Activated T-helper 1 cell treated with anti-CD3 and anti-CD28 coated beads, Interleukin-12 subunit alpha, Interleukin-12 subunit beta, Interleukin-2, Interleukin-4 antibody, amounts not matched to agents 30 ng/mL and 10 ng/mL and 1 ng/mL, durations not matched to agents 14 hours and 24 hours and 36 hours (primary cell): ENCODE measurements around the gene ELP4. TPM values are rescaled to one million over a fixed set of nuclear protein-coding genes. Genes with fewer than 3 reads are reported as not detected.
A peak's percentile ranks its signal among the peaks of the same experiment; 100 is the strongest.

Experiments used
- DNase-seq: peaks from one replicate; pipeline ENCODE4 v3.0.0; 2021; ENCODE audit warnings: low spot score
- H3K27ac Mint-ChIP-seq: one replicate; pipeline ENCODE4 v1.8.0; 2021; ENCODE audit warnings: mild to moderate bottlenecking, mixed read lengths
- H3K27me3 Mint-ChIP-seq: one replicate; pipeline ENCODE4 v1.8.0; 2022; ENCODE audit warnings: mild to moderate bottlenecking, moderate library complexity, mixed read lengths; ENCODE audit not compliant: insufficient read depth
- H3K36me3 Mint-ChIP-seq: one replicate; pipeline ENCODE4 v1.8.0; 2021; ENCODE audit warnings: low read depth, mixed read lengths
- H3K4me1 Mint-ChIP-seq: one replicate; pipeline ENCODE4 v1.8.0; 2021; ENCODE audit warnings: low read depth, mixed read lengths
- H3K4me3 Mint-ChIP-seq: one replicate; pipeline ENCODE4 v1.8.0; 2021; ENCODE audit warnings: mild to moderate bottlenecking, moderate library complexity, mixed read lengths
- H3K9me3 Mint-ChIP-seq: one replicate; pipeline ENCODE4 v1.8.0; 2021; ENCODE audit warnings: mixed read lengths
- intact Hi-C: fragments of 100-400 bp; cut with micrococcal nuclease; formaldehyde crosslinking; loops from one replicate; pipeline ENCODE4 v1.15.1; 2024
- total RNA-seq: library from RNA; stranded (reverse); gene quantifications from 2 replicates; pipeline ENCODE4 v1.2.3, GENCODE V29; 2022

ELP4 gene
- total RNA-seq, 1 donor from 2014 or later = 15.1 TPM

DNA sequence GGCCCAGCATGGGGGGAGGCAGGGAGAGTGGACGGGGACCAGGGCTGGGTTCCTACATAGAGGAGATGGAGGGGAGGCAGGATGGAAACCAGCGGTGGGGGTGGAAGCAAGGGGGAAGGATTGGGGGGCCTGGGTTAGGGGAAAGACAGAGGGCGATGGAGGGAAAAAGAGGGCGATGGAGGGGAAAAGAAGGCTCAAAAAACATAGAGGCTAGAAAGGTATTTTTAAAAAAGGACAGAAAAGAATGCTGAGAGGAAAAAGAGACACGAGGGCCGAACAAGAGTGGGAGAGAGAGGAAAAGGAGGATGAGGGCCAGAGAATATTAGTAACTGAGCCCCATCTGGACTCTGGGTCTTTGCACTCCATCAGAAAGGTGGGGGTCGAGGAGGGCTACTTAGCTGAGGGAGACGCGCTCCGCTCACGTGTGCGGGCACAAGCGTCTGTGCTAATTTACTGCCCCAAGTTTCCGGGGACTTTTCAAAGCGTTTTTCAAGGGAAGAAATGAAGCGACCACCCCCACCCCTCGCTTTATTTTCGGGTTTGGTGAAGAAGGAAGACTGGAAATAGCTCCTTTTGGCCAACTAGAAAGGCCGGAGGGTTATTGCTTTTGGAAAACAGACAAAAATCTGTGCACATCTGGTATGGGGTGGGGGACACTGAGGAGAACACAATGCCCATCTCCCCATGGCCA lies 287.1 kb downstream of the ELP4 start:
- Mint-ChIP-seq H3K9me3 (no peaks in the 10 kb centered on the region), H3K27me3 (peaks cover 52% of the 10 kb centered on the region), H3K36me3 (no peaks in the 10 kb centered on the region), H3K4me1 (no peaks in the 10 kb centered on the region), H3K4me3 (no peak overlapping the region), H3K27ac (no peak overlapping the region)
- DNase-seq = no peak
- intact Hi-C loops = loop anchor here (10.0 kb wide), 1 partner anchor 322 kb away; no protein-coding TSS in a partner anchor

DNA sequence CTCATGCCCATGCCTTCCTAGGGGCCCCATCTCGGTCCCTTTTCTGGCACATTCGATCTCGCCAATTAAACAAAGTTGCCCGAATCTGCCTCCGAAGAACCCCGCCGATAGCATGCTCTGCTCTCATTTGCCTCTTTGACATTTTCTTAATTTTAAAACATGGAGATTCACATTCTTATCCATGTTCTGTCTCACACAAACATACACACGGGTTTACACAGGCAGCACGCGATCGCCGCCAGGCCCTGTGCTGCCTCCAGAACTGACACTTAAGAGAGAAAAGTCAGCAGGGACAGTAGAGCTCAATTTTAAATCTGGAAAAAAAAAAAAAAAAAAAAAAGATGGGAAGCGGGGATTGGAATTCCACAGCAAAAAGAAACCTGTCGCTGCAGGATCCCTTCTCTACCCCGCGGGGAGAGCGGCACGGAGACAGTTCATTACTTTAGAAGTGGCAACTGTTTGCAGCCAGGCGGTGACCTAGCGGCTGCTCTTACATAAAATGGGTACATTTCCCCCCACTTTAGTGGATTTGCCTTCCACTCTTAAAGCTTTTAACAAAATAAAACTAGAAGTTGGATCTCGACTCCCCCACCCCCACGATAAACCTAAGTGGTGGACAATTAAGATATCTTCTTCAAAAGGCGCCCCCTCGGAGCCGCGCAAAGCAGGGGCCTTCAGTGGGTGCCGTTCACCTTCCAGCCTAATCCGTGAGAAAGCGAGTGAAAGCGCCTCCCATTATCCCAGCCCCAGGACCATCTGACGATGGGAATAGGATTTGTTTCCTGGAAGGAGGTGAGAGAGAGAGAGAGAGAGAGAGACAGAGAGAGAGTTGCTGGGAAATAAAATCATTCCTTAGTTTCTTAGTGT lies 287.9 kb downstream of the ELP4 start:
- Mint-ChIP-seq H3K9me3 (no peaks in the 10 kb centered on the region), H3K36me3 (no peaks in the 10 kb centered on the region), H3K4me1 (no peaks in the 10 kb centered on the region), H3K4me3 (peak overlapping the region; percentile 8), H3K27me3 (peaks cover 56% of the 10 kb centered on the region), H3K27ac (peak overlapping the region; percentile 6)
- intact Hi-C loops = loop anchor here (10.0 kb wide), 1 partner anchor 323 kb away; no protein-coding TSS in a partner anchor
- no peak for DNase-seq

DNA sequence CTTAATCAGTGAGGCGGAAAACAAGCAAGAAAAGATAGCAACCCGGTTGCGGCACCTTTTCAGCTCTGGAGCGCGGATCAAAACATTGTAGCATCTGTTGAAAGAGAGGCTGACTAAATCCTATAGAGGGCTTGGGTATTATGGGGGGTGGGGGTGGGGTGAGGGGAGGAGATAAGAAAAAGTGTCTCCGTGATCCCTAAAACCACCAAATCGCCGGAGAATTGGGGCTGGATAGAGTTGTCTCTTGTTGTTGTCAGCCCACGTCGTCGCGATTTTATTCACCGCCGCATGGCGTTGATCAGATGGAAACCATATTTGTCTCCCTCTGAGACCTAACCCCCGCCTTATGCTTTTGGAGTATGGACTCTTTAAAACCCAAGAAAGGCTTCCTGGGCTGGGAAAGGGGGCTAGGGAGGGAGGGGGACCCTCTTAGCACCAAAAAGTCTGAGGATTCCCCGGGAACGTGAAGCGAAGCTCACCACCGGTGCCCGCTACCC lies 288.5 kb downstream of the ELP4 start:
- no peak overlapping the region for H3K4me3 Mint-ChIP-seq

DNA sequence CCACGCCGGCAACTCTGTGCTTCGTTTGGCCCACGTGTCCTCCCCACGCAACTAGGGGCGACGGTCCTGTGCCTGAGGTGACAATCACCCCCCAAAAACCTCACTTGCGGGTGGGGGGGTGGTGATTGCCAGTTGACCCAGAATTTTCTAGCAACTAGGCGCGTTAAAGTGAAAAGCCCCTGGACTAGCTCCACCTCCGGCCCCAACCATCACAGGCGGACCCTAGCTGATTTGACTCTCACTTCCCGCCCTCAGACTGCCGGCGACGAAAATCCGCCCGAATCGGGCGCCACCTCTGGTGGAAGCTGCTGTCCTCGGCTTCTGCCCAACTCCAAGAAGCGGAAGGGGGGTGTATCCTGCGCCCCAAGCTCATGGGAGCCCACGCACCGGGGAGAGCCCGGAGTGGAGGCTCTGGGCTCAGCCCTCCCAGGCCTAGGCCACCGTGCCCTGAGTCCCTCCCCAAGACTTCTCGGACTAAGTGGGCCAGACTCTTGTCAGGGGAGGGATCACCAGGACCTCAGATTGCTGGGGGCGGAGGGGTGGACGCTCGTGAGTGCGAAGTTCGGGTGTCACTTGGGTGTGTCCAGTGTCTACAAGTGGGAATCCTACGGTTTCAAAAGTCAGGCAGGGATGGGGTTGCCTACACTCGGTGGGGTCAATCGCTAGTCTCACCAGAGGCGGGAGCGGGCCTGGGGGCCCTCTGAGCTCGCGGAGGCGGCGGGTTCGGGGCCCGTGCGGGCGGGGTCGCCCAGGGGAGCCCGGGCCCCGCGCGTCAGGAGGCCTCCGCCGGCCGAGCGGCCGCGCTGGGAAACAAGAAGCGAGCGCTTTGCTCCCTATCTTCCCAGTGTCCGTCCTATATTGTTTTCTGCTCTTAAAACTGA lies 289.2 kb downstream of the ELP4 start:
- Mint-ChIP-seq H3K27me3 (peaks cover 70% of the 10 kb centered on the region), H3K27ac (no peak overlapping the region), H3K4me3 (no peak overlapping the region), H3K9me3 (no peaks in the 10 kb centered on the region), H3K4me1 (peaks cover 8% of the 10 kb centered on the region), H3K36me3 (no peaks in the 10 kb centered on the region)
- DNase-seq = no peak
- intact Hi-C loops = loop anchor here (10.0 kb wide), 1 partner anchor 324 kb away; no protein-coding TSS in a partner anchor

More for the DNA sequence above, 288.5 kb downstream of the ELP4 start:
- peaks cover 2% of the 10 kb centered on the region for H3K4me1 Mint-ChIP-seq
- intact Hi-C loops = loop anchor here (10.0 kb wide), 1 partner anchor 323 kb away; no protein-coding TSS in a partner anchor
- no peaks in the 10 kb centered on the region for H3K9me3 Mint-ChIP-seq
- peaks cover 63% of the 10 kb centered on the region for H3K27me3 Mint-ChIP-seq
- no peak for DNase-seq
- no peaks in the 10 kb centered on the region for H3K36me3 Mint-ChIP-seq
- H3K27ac Mint-ChIP-seq = peak overlapping the region; percentile 6

DNA sequence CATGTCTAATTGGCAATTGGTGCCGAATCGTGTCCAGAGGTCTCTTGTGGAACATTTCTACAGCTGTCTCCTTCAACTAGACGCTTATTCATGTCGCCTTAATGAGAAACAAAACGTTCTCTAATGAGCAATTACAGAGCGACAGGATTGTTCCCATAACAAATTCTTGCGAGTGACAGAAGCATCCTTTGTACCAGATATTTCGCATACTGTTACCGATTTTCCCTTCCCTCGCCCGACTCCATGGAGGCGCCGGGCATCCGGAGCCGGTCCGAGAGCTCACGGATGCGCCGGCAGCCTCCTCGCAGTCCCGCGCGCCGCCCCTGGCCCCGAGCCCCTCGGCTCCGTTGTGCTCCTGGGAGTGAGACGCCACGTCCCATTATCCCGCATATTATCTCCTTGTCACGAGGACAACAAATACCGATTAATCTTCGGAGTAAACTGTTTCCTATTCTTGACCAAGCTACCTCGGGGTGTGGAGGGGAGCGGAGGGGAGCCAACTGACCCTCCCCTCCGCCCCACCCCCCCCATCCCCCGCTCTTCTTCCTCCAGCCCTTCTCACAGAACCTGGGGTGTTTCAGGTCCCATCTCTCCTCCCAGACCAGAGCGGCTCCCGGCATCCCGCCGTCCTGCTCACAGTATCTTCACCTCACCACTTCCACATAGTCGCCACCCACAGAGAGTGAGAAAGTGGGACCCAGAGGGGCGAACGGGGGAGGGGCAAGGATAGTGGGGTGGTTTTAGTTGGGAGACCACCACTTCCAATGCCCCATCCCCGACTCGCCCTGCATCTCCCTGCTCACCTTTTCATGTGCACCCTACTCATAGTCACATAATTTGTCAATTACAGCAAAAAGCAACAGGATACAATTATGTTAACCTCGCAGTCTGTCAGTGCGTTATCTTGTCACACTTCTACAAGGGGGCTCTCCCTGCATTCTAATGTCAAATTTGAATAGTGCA lies 290.1 kb downstream of the ELP4 start:
- intact Hi-C loops = loop anchor here (1.0 to 10.0 kb wide), 3 partner anchors 13 to 402 kb away; no protein-coding TSS in a partner anchor
- Mint-ChIP-seq H3K27ac (peak overlapping the region; percentile 20), H3K9me3 (no peaks in the 10 kb centered on the region), H3K27me3 (peaks cover 76% of the 10 kb centered on the region), H3K36me3 (peaks cover 3% of the 10 kb centered on the region), H3K4me1 (peaks cover 17% of the 10 kb centered on the region), H3K4me3 (no peak overlapping the region)
- no peak for DNase-seq

DNA sequence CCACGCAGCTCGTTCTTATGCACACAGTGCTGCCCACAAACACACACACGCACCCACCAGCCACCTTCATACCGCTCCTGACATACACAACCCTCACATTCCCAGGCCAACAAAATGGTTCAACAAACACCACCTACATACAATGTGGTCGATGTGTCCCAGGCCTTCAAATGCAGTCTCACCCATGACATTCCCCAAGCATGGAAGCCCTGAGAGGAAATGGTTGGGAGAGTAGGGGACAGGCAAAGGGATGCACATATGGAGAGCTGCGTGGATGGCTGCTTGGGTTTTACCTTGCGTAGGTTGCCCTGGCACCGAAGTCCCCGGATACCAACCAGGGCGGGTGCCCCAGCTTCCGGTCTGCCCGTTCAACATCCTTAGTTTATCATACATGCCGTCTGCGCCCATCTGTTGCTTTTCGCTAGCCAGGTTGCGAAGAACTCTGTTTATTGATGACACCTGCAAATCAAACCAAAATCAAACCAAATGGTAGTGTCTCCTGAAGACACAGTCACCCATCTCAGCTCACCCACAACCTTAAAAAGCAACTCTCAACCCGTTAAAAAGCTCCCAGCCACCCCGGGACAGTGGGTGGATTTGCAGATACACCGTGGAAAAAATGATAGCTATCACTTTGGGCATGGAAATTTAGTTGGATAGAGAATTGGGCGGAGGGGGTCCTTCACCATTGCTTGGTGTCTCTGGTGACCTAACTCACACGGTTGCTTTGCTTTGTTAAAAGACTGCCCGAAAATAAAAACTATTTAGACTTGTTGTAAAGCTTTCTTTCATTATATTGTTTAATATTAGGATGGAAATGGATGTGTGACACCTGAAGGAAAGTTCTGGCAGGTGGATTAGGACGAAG lies 291.1 kb downstream of the ELP4 start:
- peaks cover 77% of the 10 kb centered on the region for H3K27me3 Mint-ChIP-seq
- no peaks in the 10 kb centered on the region for H3K9me3 Mint-ChIP-seq
- peak overlapping the region; percentile 58 for H3K27ac Mint-ChIP-seq
- DNase-seq = no peak
- H3K4me3 Mint-ChIP-seq = no peak overlapping the region
- intact Hi-C loops = loop anchor here (1.0 to 5.0 kb wide), 2 partner anchors 12 to 403 kb away; no protein-coding TSS in a partner anchor
- peaks cover 4% of the 10 kb centered on the region for H3K36me3 Mint-ChIP-seq
- peaks cover 19% of the 10 kb centered on the region for H3K4me1 Mint-ChIP-seq

DNA sequence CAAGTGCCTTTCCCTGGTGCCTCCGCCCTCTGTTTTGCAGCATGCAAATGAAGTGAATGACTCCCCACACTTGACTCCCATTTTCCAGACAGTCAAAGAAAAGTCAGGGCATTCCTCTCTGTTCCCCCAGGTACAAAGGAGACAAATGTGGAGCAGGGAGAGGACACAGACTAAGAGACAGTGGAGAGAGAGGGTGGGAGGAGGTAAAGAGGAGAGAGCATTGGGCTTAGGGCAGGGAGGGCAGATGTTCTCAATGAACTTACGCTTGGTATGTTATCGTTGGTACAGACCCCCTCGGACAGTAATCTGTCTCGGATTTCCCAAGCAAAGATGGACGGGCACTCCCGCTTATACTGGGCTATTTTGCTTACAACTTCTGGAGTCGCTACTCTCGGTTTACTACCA lies 291.7 kb downstream of the ELP4 start:
- intact Hi-C loops = loop anchor here (5.0 kb wide), 1 partner anchor 404 kb away; no protein-coding TSS in a partner anchor
- Mint-ChIP-seq H3K4me3 (no peak overlapping the region), H3K27me3 (peaks cover 74% of the 10 kb centered on the region), H3K4me1 (peaks cover 19% of the 10 kb centered on the region), H3K36me3 (peaks cover 4% of the 10 kb centered on the region), H3K9me3 (no peaks in the 10 kb centered on the region), H3K27ac (no peak overlapping the region)
- DNase-seq = no peak

DNA sequence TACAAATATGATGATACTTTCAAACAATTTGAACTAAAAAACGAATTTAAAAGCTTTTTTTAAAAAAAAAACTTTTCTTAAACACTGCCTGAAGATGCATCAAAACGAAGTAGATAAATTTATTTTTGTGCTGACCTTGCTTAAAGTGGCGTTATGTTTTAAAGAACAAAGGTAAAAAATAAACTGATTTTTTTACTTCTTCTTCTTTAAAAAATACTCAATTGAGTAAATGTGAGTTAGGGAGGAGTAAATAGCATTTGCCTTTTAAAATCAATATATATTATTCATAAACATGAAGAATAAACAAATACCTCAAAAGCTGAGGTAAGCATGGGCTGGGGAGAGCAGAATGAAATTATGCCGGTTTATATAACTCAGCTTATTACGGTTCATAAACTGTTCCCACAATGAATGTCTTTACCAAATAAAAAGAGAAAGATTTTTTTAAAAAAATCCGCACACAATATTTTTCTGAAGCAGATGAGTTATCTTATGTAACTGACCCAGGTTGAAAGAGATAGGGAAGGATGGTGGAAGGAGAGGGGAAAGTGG lies 292.5 kb downstream of the ELP4 start:
- Mint-ChIP-seq H3K27ac (peak overlapping the region; percentile 12), H3K4me3 (no peak overlapping the region), H3K4me1 (peaks cover 19% of the 10 kb centered on the region), H3K36me3 (peaks cover 4% of the 10 kb centered on the region), H3K9me3 (no peaks in the 10 kb centered on the region), H3K27me3 (peaks cover 76% of the 10 kb centered on the region)
- intact Hi-C loops = loop anchor here (5.0 kb wide), 1 partner anchor 405 kb away; no protein-coding TSS in a partner anchor
- DNase-seq = no peak

DNA sequence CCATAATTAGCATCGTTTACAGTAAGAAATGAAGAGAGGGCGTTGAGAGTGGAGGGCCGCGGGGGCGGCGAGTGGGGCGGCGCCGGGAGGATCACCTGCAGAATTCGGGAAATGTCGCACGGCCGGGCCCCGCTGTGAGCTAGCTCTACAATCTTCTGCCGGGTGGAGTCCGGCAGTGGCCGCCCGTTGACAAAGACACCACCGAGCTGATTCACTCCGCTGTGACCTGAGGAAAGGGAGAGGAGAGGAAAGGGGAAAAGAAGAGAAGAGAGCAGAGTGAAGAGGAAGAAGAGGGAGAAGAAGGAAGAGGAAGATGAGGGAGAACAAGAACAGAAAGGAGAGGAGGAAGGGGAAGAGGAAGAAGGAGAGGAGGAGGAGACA lies 293.0 kb downstream of the ELP4 start:
- peak overlapping the region; percentile 37 for H3K27ac Mint-ChIP-seq
- intact Hi-C loops = loop anchor here (5.0 kb wide), 1 partner anchor 405 kb away; no protein-coding TSS in a partner anchor
- H3K4me3 Mint-ChIP-seq = no peak overlapping the region
- H3K4me1 Mint-ChIP-seq = peaks cover 19% of the 10 kb centered on the region
- no peak for DNase-seq
- H3K36me3 Mint-ChIP-seq = peaks cover 6% of the 10 kb centered on the region
- H3K9me3 Mint-ChIP-seq = no peaks in the 10 kb centered on the region
- H3K27me3 Mint-ChIP-seq = peaks cover 77% of the 10 kb centered on the region

DNA sequence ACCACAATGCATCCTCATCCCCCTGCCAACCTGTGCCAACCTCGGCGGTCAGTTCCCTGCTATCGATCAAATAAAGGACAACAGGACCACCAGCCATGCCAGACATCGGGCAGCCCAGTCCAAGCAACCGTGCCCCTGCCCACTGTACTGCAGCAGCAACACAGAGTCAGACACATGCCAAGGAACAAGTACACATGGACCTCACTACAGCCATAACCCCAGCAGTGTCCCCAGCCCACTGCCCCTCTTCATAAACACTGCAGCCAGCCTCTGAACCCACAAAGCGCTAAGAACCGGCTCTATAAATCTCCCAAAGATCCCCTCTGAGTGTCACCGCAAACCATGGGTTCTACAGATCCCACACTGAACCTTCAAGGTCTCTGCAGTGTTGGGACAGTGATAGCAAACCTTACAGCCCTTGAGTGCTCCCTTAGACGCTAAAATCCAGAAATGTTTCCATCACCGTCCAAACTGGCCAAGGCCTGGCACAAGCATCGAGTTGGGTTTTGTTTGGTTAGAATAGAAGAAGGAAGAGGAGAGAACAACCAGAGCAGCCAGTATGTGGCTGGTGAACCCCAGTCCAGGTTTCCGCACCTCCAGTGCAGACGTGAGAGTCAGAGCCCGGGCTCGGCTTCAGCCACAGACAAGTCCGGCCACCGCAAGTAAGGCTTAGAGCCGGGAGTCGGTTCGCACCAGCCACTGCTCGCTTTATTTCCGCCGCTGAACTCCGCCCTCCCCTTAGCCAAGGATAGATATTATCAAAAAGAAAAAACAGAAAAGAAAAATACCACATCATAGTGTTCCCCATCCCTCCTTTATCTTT lies 293.6 kb downstream of the ELP4 start:
- Mint-ChIP-seq H3K4me1 (peaks cover 22% of the 10 kb centered on the region), H3K36me3 (peaks cover 6% of the 10 kb centered on the region), H3K9me3 (no peaks in the 10 kb centered on the region), H3K4me3 (no peak overlapping the region), H3K27me3 (peaks cover 80% of the 10 kb centered on the region), H3K27ac (peak overlapping the region; percentile 37)
- intact Hi-C loops = loop anchor here (1.0 to 5.0 kb wide), 2 partner anchors 22 to 406 kb away; no protein-coding TSS in a partner anchor
- no peak for DNase-seq
